ENCODE results near the gene RSF1.

The RSF1 gene

DNA sequence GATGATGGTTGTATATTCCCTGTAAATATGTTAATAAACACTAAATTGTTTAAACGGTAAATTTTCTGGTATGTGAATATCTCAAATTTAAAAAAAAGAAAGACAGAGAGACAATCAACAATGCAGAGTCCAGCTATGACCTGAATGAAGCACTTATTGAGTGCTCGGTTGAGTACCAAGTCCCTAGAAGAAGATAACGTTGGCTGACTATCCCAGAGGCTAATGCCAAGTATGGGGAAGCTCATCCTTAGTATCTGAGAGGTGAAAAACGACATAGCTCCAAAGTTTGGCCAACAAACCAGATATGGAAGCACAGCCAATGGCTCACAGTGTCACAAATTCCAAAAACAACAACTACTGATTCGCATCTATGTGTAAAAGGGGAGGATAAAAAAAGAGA lies 71.3 kb downstream of the RSF1 start:
- no peak for DNase-seq

DNA sequence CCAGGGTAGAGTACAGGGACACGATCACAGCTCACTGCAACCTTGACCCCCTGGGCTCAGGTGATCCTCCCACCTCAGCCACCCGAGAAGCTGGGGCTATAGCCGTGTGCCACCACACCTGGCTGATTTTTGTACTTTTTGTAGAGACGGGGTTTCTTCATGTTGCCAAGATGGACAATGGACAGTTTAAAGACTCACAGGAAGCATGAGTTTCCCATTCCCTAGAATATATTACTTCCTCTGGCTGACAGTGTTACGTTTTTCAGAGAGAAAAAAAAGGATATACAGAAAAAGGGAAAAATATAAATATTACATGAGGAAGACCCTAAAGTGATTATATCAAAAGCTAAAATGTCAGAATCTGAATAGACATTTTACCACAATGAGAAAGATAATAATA lies 72.3 kb downstream of the RSF1 start:
- DNase-seq, result no peak

DNA sequence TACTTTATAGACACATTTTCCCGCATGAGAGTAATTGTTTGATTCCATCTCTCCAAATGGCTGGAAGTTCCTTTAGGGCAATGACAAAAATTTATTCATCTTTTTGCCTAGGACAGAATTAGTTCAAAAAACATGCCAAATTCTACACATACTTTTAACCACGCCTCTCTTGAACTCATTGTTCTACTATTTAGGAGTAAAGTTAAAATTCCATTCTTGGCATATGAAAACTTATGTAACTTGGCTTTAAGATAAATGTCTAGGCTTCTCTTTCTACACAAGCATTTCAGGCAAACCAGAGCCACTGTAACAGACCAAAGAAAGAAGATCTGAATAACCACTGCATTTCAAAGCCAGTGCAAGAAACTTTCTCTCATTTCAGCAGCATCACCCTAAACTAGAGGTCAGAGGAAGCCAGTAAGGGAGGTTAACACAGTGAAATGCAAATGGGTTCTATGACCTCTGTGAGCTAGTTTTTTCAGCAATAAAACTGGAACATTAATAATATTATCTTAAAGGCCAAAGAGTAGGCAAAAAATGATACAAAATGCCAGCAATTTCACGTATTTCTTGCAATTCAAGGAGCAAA lies 73.0 kb downstream of the RSF1 start:
- DNase-seq, result no peak

DNA sequence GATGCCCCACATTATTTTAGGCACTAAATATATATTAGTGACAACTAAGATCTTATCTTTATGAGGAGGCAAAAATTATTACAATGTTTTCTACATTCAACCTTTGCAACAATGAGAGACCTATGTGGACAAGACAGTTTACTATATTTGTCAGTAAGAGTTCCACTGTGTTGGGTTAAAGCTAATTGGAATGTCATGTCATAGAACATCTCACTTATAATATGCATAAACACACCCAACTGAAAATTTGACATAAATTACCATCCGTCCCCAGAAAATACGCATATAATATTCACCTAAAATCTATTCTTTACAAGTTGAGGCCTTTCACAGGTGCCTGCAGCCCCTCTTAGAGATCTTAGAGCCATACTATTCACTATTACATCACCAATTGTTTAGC lies 84.0 kb downstream of the RSF1 start:
- DNase-seq, result no peak

DNA sequence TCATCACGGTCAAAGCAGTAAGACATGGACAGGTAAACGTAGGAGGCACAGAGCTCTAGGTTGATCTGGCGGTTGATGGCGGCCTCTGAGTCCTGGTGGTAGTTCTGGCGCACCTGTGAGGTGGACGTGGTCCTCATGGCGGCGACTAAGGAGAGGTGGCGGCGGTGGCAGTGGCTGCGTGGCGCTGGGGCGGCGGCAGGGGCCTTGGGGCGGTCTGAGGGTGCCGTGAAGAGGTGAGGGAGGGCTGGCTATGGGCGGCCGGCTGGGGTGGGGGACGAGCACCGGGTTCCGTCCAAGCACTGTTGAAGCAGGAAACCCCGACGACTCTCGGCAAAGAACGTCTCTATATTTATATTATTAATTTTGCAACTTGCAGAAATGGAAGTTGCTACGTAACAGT lies 85.6 kb downstream of the RSF1 start:
- no peak for DNase-seq

DNA sequence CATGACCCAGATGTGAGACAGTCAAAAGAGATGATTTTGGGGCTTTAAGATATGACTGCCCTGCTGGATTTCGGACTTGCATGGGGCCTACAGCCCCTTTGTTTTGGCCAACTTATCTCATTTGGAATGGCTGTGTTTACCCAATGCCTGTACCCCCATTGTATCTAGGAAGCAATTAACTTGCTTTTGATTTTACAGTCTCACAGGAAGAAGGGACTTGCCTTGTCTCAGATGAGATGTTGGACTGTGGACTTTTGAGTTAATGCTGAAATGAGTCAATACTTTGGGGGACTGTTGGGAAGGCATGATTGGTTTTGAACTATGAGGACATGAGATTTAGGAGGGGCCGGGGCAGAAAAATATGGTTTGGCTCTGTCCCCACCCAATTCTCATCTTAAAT lies 88.4 kb downstream of the RSF1 start:
- DNase-seq, result no peak

DNA sequence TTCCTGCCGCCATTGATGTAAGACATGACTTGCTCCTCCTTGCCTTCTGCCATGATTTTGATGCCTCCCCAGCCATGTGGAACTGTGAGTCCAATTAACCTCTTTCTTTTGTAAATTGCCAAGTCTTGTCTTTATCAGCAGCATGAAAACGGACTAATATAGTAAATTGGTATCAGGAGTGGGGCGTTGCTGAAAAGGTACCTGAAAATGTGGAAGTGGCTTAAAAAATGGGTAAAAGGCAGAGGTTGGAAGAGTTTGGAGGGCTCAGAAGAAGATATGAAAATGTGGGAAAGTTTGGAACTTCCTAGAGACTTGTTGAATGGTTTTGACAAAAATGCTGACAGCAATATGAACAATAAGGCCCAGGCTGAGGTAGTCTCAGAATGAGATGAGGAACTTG lies 89.7 kb downstream of the RSF1 start:
- DNase-seq, result no peak

DNA sequence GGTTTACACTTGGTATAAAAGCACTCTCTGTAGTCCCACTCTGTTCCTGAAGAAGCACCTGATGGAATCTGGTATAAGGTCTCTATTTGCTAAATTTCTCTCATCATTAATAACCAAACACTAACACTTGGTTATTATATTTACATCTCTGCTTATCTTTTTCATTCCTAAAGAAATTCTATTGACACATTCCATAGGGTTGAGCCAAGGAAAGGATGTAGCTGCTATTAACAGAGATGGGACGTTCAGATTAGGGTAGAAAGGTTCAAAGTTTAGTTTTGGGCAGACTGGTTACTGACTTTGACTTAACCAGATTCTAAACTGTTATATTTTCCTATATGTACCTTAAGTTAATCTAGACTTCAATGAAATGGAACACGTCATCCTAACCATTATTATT lies 91.5 kb downstream of the RSF1 start:
- no peak for DNase-seq

DNA sequence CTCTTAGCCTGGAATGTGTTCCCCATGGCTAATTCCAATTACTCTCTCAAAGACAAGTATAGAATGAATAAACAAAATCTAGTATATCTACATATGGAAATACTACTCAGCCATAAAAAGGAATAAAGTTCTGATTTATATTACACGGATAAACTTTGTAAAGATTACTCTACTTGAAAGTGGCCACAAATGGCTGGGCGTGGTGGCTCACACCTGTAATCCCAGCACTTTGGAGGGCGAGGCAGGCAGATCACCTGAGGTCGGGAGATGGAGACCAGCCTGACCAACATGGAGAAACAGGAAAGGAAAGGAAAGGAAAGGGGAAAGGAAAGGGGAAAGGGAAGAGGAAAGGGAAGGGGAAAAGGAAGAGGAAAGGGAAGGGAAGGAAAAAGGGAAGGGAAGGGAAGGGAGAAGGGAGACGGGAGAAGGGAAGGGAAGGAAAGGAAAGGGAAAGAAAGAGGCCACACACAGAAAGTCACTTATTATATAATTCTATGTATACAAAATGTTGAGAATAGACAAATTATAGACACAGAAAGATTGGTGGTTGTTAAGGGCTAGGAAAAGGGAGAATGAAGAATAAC lies 92.2 kb downstream of the RSF1 start:
- DNase-seq, result no peak

DNA sequence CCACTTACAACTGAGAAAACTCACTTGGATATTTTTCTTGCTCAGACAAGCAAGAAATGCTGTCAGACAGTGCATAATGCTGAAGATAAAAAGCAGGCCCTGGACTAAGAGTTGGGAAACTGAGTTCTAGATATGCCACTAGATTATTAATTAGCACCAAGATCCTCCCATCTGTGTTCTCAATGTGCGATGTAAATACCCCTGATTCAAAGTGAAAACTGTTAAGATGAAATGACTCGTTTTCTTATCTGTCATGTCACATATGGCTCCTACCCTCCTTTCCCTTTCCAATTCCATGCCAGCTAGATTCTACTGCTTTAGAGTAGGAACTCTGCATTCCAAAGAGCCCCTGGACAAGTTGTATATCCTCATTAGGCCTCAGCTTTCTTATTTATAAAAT lies 94.0 kb downstream of the RSF1 start:
- DNase-seq, result peak; percentile 34

DNA sequence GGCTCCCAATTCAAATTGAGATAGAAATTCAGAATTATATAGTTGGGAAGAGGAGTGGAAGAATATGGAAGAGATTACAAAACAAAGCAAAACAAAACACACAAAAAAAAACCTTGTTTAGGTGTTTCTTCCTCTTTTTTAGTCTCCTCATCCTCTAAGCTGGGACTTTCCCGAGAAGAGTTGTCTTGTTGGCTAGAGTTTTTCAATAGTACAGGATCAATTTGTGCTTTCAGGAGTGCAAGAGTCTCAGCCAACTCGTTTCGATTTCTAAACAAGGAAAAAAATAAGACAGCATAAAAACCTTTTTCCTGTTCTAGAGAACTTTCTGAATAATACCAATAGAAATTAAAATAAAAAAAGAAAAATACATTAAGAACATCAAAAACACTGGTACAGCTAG lies 95.1 kb downstream of the RSF1 start:
- no peak for DNase-seq

DNA sequence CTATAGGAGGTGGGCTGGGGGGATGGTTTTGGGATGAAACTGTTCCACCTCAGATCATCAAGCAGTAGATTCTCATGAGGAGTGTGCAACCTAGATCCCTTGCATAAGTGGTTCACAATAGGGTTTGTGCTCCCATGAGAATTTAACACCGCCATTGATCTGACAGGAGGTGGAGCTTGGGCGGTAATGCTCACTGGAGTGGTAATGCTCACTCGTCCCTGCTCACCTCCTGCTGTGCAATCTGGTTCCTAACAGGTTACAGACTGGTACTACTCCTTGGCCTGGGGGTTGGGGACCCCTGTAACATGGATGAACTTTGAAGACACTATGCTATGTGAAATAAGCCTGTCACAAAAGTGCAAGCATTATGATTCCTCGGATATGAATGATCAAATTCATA lies 95.9 kb downstream of the RSF1 start:
- DNase-seq, result no peak

DNA sequence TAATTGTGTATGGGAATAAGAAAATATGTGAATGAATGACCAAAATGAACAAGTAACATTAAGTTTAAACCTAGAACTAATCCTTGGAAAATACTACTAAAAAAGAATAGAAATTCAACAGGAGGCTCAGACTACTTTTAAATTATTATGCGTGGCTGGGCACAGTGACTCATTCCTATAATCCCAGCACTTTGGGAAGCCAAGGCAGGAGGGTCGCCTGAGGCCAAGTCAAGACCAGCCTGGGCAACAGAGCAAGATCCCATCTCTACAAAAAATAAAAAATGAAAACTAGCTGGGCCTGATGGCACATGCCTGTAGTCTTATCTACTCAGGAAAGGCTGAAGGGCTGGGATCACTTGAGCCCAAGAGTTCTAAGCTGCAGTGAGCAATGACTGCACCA lies 97.5 kb downstream of the RSF1 start:
- no peak for DNase-seq

DNA sequence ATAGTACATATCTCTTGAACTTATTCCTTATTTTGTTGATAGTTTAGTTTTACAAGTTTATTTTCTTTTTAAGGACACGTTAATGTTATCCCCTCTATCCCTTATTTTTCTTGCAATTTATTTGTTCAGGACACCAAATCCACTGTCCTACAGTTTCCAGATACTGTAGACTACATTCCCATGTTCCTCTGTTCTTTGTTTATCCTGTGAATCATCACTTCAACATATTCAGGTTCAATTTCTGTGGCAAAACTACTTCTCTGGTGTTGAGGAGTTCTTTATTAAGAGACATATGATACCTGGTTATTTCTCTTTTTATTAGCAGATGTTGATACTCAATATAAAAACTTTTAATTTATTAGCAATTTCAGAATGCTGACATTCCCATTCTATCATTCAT lies 110.2 kb downstream of the RSF1 start:
- DNase-seq, result no peak

DNA sequence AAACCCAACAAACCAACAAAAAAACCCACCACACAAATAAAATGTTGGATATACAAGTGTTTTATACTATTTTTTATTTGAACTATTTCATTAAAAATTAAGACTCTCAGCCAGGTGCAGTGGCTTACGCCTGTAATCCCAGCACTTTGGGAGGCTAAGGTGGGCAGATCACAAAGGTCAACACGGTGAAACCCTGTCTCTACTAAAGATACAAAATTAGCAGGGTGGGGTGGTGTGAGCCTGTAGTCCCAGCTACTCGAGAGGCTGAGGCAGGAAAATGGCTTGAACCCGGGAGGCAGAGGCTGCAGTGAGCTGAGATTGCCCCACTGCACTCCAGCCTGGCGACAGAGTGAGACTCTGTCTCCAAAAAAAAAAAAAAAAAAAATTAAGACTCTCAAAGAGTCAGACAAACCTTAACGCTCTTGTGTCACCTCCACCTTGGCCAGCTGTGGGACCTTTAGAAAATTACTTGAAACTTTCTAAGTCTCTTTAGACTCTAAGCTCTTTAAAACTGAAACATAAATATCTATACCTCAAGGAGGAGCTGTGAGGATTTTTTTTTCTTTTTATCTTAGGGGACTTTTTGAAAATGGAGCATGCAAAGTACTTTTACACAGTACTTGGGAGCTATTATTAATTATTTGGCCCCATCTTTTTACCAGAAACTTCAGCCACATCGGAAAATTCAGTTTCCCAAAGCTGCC lies 114.5 kb downstream of the RSF1 start:
- DNase-seq, result no peak

DNA sequence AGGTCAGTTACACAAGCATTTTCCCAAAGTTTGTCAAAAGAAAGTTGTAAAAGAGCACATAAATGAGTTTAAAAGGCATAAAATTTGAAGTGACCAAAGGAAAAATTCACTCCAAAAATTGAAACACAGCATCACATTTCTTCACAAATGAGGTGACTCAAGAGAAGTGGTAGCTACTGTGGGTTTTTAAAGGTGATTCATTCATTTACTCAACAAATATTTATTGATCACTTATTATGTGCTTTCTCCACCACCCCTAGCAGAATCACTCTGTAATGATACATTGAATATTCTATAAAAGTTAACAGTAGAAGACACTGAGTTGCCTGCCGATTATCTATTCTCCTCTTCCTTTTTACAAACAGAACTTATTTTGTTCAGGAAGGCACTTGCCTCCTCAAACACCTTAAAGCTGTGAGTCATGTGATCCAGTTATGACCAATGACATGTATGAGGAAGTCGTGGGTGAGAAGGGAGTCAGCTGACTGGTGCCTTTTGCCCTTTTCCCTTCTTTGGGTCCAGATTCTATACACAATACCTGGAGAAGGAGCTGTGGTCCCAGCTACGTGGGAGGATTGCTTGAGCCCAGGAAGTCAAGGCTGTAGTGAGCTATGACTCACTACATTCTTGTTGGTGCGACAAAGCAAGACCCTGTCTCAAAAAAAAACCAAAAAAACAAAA lies 115.2 kb downstream of the RSF1 start:
- DNase-seq, result peak; percentile 55

DNA sequence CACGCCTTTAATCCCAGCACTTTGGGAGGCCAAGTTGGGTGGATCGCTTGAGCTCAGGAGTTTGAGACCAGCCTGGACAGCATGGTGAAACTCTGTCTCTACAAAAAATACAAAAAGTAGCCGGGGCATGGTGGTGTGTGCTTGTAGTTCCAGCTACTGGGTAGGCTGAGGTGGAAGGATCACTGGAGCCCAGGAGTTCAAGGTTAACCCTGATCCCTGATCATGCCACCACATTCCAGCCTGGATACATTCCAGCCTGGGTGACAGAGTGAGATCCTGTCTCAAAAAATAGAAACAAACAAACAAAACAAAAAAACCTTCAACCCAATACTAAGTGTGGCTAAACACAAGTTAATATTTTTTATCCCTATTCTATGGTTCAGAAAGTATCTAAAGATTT lies 116.5 kb downstream of the RSF1 start:
- DNase-seq, result no peak

DNA sequence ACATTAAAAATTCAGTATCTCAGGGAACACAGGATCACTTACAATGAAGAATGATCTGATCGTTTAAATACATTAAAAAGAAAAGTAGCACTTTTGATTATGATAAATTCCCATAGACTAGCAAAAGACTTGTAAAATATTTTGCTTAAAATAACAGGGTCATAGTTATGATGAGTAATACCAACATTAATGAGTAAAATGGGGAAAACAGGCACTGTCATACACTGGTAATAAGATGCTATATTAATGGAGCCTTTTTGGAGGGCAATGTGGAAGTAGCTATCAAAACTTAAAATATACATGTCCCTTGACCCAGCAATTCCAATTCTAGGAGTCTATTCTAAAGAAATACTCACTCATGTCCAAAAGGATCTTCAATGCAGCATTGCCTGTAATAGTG lies 121.1 kb downstream of the RSF1 start:
- DNase-seq, result no peak

DNA sequence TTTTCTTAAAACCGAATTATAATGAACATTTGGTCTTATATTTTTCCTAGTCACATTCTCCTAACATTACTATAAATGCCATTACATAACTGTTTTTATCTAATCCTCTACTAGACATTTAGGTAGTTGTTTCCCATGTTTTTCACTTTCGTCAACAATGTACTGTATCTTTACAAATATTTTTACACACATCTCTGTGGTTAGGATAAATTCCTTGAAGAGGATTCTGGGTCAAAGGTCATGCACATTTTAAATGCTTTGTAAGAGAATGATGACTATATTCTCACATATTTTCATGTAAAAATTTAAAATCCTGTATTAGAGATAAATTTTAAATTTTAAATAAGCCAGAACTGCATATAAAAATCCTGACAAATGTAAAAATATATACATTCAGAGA lies 121.6 kb downstream of the RSF1 start:
- no peak for DNase-seq

DNA sequence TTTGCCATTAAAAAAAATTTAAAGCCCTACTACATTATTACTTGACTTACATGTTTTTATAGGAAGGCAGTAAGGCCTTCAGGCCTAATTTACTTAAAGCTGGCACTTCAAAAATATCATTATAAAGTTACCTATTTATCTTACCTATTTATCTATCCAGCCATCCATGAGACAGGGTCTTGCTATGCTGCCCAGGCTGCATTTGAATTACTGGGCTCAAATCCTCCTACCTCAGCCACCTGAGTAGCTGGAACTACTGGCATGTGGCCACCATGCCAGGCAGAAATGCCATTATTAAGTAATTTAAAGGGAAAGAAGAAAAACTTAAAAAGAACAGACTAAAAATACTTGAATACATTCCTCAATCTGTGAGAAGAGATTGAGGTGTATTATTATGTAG lies 122.7 kb downstream of the RSF1 start:
- no peak for DNase-seq

DNA sequence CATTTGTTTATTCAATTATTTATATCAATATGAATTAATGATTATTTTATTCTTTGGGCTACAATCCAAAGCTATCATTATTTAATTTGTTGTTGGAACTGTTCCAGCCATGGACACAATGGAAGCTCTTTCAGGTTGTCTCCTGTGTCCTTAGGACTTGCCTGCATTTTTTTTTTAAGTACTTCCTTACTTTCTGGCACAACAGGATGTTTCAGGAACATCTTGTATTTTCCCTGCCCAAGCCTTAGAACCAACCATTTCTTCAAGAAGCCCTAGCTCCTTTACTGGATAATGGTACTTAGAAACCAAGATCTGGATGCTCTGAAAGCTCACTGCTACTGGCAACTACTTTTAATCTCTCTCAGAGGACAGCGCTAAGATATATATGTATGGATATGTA lies 125.1 kb downstream of the RSF1 start:
- DNase-seq, result no peak

DNA sequence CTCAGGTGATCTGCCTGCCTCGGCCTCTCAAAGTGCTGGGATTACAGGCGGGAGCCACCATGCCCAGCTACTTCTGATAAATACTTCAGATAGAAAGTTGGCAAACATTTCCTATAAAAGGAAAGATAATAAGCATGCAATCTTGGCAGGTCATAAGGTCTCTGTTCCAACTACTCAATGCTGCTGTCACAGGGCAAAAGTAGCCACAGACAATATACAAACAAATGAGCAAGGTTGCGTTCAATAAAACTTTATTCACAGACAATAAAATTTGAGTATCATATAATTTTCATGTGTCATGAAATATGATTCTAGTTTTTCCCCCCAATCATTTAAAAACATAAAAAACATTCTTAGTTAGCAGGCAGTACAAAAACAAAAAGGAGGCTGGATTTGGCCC lies 129.9 kb downstream of the RSF1 start:
- DNase-seq, result no peak

DNA sequence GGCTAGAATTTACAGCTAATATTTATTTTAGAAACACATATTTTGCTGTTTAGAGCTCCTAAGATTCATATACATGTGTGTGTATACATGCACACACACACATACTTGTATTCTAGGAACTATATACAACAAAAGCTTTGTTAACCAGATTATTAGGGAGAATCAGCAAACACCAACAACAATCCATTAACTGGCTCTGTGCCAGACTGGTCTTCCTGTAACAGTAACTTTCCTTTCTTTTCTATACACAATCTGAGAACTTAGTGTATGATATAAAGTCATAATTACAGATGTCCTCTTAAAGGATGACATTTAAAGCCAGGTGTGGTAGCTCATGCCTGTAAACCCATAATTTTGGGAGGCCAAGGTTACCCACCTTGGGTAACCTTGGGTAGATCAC lies 133.4 kb downstream of the RSF1 start:
- no peak for DNase-seq

DNA sequence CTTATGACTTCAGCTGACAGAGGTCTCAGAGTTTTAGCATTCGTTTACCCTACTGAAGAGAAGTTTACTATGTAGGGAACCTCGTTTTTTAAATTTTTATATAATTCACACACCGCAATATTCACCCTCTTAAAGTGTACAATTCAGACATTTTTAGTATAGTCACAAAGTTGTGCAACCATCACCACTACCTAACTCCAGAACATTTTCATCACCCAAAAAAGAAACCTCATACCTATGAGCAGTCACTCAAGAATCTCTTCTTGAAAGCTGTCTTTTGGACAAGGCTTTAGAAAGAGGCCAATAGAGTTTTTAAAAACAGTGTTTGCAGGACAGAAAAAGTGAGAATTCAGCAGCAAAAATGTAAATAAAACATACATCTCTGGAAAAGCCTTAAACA lies 143.4 kb downstream of the RSF1 start:
- no peak for DNase-seq

All from activated CD4-positive, alpha-beta T cell treated with anti-CD3 and anti-CD28 coated beads, Interleukin-10, Interleukin-2, amounts not matched to agents 100 ng/mL and 50 ng/mL, durations not matched to agents 16 hours and 8 hours (primary cell).